Measurements from ENCODE around the gene RPL18.
"Not testable (repeated sequence)": the region's sequence is repeated elsewhere in the genome, so short reads cannot be mapped to it uniquely, and the experiment has no call there.

The RPL18 gene

DNA sequence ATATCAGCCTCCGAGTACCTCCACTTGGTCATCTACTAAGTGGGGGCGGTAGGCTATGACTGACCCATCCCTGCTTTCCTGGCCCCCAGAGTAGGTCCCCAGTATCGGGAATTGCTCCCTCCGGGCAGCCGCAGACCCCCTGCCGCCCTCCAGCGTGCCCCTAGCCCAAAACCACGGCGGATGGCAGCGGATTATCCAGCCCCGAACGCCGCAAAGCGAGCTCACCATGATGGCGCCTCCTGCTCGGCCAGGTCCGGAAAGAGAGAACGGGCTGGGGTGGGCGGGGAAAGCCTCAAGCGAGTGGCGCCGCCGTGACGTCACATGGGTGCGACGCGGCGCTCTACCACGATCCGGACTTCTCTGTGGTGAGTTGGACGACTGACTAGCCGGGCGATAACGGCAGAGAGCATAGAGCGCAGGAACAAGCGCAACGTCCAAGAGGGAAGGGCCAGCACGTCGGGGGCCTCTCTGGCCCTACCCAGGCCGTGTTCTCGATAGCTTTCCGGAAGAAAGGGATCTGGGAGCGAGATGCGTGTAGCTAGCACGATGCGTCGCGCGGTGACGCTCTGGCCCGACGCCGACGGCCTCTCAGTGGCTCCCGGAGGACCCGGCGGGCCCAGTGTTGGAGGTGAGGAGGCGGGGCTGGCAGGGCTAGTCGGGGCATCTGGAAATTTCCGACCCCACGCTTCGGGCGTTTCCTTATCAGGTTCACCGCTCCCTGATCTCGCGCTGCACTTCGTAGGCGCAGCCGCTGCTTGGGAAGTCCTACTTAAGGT is at the start of gene RPL18, which contains the start of gene SPHK2:
Gene RPL18 (minus strand): TSS at position 263 of the 776 bp plus-strand sequence. CDS start 35 bp downstream, at position 228.
Gene SPHK2 (plus strand): TSS at position 591 of the 776 bp plus-strand sequence. CDS start 1,009 bp downstream, outside the sequence.
- DNase-seq: peak; percentile 100

DNA sequence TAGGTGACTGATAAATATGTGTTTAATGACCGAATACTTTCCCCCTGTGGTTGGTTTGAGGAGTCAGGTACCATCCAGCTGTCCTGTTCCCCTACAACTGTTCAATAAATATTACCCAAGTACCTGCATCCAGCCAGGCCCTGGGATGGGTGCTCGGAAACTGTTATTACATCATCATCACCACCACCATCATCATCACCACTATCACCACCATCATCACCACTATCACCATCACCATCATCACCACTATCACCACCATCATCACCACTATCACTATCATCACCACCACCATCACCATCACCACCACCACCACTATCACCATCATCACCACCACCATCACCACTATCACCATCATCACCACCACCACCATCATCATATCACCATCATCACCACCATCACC is 49.8 kb upstream of the RPL18 start:
- no peak for DNase-seq

DNA sequence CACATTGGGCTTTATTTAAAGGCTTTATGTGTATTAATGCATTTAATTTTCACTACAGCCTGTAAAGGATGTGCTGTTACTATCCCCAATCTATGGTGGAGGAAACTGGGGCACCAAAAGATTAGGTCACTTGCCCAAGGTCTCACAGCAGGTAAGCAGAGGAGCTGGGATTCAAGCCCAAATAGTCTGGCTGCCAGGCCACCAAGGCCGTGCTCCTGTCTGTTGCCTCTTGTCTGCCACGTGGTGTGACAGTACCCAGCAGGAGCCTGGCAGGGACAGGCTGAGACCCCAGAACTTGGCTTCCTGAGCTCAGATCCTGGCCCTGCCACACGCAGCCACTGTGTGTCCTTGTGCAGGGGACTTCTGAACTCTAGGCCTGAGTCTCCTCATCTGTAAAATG is 49.4 kb upstream of the RPL18 start:
- DNase-seq: no peak

DNA sequence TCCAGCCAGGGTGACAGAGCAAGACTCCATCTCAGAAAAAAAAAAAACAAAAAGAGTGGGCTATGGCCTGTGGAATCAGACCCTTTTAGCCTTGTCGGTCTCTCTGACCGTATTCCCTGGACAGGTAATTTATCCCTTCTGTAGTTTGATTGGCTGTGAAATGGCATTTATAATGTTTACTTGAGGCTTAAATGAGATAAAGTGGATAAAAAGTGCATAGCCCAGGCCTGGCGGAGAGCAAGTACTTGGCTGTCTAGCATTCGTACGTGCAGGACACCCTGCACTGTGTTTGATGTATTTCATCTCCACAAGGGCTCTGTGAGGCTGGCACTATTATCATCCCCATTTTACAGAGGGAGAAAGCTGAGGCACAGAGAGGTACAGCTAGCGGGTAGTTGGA is 46.8 kb upstream of the RPL18 start:
- no peak for DNase-seq

DNA sequence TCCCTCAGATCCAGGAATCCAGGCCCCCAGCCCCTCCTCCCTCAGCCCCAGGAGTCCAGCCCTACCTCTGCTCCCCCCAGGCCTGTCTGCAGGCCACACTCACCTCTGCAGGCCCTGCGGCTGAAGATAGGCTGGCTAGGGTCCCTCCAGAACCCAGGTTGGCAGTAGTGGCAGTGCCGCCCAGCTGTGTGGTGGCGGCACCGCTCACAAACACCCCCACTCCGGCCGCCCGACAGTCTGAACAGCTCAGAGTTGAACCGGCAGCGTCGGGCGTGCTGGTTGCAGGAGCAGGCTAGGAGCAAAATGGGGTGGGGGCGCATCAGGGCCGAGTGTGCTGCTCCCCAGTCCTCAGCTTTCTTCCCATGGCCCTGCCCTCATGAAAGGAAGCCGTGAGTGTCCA is 45.5 kb upstream of the RPL18 start:
- DNase-seq: no peak

DNA sequence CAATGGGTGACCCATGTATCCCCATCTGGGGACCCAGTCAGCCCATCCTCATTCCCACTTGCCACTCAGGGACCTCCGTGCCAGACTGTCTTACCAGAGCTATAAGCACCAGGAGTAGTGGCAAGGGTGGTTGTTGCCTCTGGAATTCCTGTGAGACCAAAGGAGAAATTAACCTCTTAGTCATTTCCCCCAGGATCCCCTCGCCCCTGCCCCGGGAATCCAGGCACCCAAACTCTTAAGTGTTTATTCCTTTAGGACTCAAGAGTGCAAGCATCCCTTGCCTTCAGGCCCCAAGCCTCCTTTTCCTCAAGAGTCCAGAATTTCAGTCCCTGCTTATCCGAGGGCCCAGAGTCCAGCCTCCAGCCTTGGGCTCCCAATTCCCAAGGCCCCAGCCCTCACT is 44.7 kb upstream of the RPL18 start:
- no peak for DNase-seq

DNA sequence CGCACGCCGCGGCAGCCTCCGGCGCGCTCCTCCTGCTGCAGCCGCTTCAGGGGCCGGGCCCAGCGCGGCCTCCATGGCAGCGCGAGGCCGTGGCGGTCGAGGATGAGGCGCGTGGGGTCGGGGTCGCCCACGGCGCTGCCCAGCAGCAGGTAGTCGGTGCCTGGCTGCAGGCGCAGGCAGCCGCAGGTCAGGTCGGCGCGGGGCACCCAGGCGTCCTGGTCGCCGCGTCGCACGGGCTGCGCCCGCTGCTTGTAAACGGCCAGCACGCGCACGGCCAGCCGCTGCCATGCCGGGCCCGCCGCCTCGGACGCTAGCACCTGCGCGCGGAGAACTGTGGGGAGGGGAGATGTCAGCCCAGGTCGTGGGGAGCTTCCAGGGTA is 42.7 kb upstream of the RPL18 start:
- DNase-seq: no peak

DNA sequence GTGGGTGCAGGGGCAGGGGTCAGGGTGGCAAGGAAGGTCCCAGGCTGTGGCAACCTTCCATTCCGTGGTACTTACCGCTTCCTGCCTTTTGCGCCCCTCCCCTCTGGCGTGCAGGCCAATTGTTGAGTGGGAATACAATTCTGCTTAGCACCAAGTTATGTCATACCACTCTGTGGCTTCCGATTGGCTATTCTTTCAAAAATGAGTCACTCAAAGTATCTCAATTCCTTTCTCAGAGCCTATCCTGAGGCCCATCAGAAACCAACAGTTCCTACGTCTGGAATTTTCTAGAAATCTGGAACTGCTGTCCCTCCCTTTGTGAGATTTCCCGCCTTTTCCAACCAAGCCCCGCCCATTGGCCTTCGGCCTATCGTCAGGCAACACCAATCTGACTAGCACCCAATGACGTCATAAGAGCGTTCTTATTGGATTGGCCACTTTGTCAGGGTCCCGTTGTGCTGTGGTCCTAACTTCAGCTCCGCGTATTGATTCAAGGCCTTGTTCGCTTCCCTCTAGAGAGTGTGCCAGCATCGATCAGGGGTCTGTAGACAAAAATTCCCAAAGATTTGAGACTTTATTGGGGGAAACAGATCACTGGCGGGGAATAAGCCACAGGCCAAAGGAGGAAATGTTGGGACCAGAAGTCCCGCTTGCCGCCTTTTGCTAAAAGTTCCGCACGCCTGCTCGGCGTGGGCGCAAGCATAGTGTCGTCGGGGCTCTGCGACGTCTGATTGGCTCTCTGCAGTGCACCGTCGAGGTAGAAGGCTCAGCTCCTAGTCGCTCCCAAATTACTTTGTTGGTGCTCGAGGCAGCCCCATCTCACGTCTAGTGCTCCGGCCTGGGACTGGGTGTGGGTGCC is 42.1 kb upstream of the RPL18 start:
- DNase-seq: peak; percentile 88

DNA sequence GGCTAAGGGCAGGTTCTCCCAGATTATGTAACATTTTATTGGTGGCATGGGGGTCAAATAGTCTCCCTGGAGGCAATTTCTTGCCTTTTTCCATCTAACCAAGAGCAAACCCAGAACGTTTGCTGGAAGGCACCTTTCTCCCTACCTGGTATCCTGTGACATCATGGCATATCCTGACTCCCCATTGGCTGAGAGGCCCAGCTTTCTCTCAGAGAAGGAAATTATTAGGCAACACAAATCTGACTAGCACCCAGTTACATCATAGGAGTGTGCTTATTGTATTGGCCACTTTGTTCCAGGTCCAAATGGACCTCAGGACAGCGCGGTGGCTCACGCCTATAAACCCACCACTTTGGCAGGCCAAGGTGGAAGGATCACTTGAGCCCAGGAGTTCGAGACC is 40.8 kb upstream of the RPL18 start:
- DNase-seq: no peak

DNA sequence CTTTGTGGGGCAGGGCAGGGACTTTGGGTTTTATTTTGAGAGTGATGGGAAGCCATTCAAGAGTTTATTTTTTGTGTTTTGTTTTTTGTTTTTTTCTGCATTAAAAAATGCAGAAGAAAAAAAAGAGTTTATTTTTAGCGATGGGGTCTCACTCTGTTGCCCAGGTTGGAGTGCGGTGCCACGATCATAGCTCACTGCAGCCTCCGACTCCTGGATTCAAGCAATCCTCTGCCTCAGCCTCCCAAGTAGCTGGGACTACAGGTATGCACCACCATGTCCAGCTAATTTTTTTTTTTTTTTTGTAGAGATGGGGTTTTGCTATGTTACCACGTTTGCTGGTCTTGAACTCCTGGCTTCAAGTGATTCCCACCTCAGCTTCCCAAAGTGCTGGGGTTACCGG is 39.5 kb upstream of the RPL18 start:
- DNase-seq: no peak

DNA sequence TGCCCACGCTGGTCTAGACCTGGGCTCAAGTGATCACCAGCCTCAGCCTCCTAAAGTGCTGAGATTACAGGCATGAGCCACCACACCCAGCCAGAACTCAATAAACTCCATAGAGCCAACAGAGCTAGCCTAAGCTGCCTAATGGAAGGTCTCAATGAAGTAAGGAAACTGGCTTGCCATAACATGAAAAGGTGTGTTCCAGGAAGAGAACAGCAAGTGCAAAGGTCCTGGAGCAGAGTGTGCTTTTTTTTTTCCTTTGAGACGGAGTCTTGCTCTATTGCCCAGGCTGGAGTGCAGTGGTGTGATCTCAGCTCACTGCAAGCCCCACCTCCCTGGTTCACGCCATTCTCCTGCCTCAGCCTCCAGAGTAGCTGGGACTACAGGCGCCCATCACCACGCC is 38.9 kb upstream of the RPL18 start:
- not testable (repeated sequence) for DNase-seq

DNA sequence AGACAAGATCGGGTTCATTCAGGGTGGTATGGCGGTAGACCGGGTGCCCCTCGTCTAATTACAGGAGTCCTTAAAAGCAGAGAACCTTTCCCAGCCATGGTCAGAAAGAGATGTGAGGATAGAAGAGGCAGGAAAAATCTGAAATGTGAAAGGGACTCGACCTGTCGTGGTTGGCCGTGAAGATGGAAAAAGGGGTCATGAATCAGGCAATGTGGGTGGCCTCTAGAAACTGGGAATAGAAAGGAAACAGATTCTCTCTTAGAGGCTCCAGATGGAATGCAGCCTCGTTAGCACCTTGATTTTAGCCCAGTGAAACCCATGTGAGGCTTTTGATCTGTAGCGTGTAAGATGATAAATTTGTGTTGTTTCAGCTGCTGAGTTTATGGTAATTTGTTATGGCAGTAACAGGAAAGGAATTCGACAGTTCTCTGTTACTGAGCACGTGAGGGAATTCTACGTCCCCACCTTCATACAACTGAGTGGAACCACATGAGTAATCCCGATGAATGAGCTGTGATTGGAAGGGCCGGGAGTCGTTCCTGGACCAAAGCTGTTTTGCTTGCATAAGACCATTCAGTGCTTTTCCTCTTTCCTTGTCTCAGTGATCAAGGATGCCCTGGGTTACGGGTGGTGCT is 38.0 kb upstream of the RPL18 start:
- peak; percentile 90 for DNase-seq

DNA sequence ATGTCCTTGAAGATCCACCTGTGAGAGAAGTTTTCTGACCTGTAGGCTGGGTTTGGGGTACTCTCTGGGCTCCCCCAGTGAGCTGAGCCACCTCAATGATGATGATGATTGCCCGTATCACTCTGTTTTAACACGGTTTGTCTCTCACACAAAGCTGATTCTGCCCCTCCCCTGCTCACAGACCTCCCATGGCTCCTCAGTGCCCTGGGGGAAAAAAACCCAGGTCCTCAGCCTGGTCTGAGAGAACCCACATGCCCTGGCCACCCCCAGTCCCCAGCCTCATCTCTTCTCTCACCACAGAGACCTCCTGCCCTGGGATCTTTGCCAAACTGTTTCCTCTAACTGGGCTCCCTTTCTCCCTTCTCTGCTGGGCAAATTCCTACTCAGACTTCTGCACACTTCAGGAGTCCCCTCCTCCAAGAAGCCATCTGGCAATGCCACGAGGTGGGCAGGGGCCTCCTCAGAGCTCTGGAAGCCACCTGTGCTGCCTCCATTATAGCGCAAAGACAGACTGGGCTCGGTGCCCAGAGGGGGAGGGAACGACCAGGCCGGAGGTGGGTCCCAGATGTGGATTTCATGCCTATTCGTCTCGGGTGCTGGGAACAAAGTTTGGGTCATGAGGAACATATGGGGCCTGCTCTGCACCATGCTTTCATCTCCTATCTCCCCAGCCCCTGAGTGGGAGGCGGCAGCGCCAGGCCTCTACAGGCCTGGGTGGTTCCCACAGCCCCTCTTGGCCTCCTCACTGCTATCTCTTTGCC is 35.5 kb upstream of the RPL18 start:
- no peak for DNase-seq

DNA sequence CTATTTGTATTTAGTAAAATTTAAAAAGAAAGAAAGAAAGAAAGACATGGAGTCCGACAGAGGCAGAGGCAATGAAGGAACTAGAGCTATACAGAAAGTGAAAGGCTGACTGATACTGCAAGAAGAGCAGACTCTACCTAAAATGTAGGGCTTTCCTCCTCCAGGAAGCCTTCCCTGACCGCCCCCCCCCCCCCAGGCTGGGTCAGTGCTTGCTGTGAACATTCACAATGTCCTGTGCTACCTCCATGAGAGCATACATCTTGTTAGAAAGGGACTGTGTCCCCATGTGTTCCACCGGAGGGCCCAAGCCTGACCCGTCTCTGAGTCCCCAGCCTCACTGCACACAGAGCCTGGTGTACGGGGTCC is 32.7 kb upstream of the RPL18 start:
- no peak for DNase-seq

DNA sequence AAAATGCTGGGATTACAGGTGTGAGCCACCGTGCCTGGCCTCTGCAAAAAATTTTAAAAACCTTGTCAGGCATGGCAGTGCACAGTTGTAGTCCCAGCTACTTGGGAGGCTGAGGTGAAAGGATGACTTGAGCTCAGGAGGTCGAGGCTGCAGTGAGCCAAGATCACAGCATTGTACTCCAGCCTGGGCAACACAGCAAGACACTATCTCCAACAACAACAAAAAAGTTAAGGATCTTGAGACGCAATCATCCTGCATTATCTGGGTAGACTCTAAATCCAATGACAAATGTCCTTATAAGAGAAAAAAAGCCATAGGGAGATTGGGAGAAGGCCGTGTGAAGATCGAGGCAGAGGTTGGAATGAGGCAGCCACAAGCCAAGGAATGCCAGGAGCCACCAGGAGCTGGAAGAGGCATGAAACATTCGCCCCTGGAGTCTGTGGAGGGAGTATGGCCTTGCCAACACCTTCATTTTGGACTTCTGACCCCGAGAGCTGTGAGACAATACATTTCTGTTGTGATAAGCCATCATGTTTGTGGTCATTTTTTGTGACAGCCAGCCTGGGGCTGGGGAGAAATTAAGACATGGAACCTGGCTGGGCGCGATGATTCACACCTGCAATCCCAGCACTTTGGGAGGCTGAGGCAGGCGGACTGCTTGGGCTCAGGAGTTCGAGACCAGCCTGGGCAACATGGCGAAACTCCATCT is 32.1 kb upstream of the RPL18 start:
- DNase-seq: no peak

DNA sequence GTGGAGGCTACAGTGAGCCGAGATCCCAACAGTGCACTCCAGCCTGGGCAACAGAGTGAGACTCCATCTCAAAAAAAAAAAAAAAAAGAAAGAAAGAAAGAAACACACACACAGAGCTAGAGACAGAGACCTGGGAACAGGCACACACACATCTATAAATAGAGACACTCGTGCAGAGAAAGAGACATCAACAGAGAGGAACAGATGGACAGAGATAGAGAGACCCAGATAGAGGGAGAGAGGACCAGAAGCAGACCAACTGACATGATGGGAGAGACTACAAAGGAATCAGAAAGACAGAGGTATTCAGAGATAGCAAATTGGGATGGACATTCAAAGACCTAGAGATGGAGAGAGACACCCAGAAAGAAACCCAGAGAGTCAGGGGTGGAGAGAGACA is 29.2 kb upstream of the RPL18 start:
- no peak for DNase-seq

DNA sequence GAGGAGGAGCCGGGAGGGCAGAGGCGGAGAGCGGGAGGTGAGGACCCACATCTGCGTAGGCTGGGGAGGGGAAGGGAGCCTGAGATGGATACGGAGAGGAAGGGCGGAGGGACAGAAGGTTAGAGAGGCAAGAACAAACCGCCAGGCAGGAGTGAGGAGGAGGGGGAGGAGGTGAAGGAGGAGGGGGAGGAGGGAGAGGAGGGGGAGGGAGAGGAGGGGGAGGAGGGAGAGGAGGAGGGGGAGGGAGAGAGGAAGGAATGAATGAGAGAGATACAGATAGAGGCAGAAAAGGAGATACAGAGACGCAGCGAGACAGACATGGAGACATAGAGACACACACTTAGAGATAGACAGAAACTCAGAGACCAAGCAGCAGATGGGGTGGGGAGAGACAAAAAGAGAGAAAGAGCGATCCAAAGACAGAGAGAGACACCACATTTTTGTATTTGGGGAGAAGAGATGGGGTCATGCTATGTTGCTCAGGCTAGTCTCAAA is 27.8 kb upstream of the RPL18 start:
- DNase-seq: no peak

DNA sequence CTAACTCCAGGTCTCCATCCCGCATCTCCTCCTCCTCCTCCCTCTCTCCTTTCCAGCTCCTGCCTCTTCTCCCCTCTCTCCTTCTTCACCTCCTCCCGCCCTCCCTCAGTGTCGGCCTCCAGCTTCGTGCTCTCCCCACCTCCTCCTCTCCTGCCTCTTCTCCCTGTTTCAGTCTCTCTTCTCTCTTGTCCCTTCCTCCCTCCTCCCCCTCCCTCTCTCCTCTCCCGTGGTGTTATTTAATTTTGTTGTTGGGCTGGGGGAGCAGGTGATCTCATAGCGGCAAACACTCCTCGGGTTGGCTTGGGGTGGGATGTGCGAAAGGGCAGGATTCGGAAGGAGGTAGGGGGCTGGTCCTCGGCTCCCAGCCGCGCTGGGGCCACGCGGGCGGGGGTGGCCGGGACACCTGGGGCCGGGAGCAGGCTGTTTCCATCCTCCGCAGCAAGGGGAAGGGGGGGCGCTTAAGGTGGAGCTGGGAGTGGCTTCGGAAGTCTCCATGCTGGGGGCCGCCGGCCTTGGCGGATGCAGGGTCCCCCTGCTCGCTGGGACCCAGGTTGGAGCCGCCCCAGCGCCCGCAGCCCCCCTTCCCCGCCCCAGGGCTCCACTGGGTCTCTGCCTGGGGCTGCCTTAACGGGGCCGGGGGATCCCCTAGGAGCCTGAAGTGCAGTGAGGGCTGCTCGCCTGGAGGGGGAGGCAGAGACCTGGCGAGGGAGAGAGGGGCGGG is 27.2 kb upstream of the RPL18 start, which contains the start of gene CA11:
Gene CA11 (minus strand): TSS at position 187 of the 721 bp plus-strand sequence. CDS start 555 bp downstream, outside the sequence.
- peak; percentile 79 for DNase-seq

DNA sequence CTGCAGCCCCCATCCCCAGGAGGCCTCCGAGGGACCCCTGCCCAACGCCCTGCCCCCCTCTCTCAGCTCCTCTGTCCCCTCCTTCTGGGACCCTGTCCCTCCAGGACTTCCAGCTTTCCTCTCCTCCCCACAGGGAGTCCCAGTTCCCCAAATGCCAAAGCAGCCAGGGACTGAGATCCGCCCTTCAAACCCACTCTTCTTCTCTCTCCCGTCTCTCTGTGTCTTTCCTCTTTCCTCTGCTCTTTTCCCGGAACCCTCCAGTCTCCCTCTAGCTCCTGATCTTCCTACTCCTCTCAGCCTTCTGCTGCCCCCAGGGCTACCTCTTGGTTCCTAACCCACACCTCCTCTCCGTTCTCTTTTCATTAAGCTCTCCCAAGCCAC is 26.6 kb upstream of the RPL18 start:
- no peak for DNase-seq

DNA sequence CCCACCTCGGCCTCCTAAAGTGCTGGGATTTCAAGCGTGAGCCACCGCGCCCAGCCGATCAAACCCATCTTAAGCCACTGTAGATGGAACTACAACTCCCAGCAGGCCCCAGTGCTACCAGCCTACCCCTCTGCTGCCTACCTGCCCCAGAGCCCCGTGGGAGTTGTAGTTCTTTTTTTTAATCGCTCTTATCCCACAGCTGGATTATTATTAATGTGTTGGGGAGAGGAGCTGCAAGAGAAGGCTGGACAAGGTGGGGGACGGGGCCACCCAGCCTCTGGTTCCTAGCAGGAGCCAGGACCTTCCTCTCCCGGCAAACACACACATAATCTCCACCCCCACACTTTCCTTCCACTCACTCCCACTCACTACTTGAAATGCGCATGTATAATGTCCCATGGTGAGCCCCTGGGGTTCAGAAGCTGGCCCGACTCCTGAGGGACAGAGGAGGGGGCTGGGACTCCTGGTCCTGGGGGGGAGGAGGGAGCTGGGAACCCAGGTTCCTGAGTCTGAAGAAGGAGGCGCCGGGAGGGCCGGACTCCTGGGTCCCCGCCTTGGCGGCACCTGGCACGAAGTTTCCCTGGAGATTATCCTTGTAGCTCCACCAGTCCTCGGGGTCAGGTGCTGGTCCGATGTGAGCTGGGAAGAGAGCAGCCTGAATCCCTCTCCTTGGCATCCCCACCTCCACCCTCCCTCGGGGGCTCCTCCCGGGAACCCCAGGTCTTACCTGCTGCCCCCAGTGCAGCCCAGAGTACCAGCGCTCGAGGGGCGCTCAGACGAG is 26.1 kb upstream of the RPL18 start:
- DNase-seq: peak; percentile 60

Data from fibroblast of skin of right biceps (primary cell).